Activated B cell treated with CpG ODN at 0.5 μM for 24 hours (primary cell): ENCODE measurements around the gene ZNF684. TPM values are rescaled to one million over a fixed set of nuclear protein-coding genes. Genes with fewer than 3 reads are reported as not detected.

ENCODE experiments used
- ATAC-seq: fragments of 200-7000 bp; cut with Tn5 transposase; one replicate; pipeline ENCODE4 v1.10.0; 2021; ENCODE audit warnings: low read depth, mild to moderate bottlenecking, moderate library complexity
- CTCF ChIA-PET: fragments of 350-600 bp; sonication (Branson Sonifier 250); formaldehyde crosslinking; loops from one replicate; lab custom pipeline; 2021; ENCODE audit warnings: antibody characterized with exemption; lab: Charles Lee
- POLR2A ChIA-PET: fragments of 350-600 bp; sonication (Branson Sonifier 250); formaldehyde crosslinking; loops from one replicate; lab custom pipeline; 2021; ENCODE audit warnings: antibody characterized with exemption; lab: Charles Lee
- DNase-seq: peaks from one replicate; pipeline ENCODE4 v3.0.0; 2022
- H3K27ac Mint-ChIP-seq: one replicate; pipeline ENCODE4 v1.8.0; 2020; ENCODE audit warnings: mixed read lengths
- H3K27me3 Mint-ChIP-seq: one replicate; pipeline ENCODE4 v1.8.0; 2021; ENCODE audit warnings: mixed read lengths
- H3K36me3 Mint-ChIP-seq: one replicate; pipeline ENCODE4 v1.8.0; 2021; ENCODE audit warnings: low read depth, mixed read lengths
- H3K4me1 Mint-ChIP-seq: one replicate; pipeline ENCODE4 v1.8.0; 2021; ENCODE audit warnings: mixed read lengths
- H3K4me3 Mint-ChIP-seq: one replicate; pipeline ENCODE4 v1.8.0; 2020; ENCODE audit warnings: mild to moderate bottlenecking, mixed read lengths
- H3K9me3 Mint-ChIP-seq: one replicate; pipeline ENCODE4 v1.8.0; 2020; ENCODE audit warnings: mixed read lengths
- CTCF ChIP-seq: fragments of 200-600 bp; IDR thresholded peaks from one replicate; pipeline ENCODE4 v1.8.0; 2022; ENCODE audit warnings: antibody characterized with exemption, mild to moderate bottlenecking
- intact Hi-C: fragments of 100-400 bp; cut with micrococcal nuclease; formaldehyde crosslinking; loops from one replicate; pipeline ENCODE4 v1.15.1; 2024
- total RNA-seq: library from RNA; stranded (reverse); gene quantifications from 2 replicates; pipeline ENCODE4 v1.2.3, GENCODE V29; 2022

The ZNF684 gene
- total RNA-seq, 1 donor from 2014 or later, result 5.4 TPM

DNA sequence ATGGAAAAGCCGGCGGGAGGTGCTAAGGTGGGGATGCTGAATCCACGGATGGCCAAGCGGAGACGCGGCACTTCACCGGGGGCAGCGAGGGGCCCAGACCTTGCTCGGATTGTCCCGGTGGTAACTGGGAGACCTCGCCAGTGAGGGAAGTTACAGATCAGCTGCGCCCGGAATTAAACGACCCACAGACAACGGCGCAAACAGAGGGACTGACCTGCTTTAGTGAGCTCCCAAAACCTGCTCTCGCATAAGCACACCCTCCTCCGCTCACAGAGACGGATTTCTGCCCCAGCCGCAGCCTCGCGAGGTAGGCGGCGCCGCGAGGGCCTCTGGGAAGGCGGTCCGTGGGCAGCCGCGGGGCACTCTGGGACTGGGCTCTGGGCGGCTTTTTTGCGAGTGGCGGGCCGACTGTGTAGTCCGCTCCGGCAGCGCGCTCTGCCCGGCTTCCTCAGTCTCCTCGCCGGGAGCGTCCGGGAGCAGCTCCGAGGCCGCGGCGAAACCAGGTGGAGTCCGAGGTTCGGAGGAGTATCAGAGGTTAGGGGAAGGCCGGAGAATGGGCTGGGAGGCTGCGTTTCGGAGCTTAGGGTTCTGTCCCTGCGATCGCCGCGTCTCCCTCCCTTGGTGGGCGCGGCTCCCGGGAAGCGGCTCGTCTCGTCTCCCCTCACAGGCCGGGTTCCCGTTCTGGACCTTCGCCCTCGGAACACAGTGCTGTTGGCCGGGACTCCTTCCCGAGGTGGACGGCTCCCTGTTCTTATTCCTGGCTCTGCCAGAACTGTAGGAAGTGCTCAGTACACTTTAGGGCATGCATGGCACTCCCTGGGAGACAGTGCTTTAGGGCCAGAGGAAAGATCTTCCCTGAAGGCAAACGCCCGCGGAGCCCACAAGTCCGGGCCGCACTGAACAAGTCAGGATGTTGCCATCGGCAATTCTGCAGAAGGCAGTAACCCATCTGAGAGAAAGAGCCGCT lies 22.8 kb upstream of the ZNF684 start, which contains the start of gene EXO5:
Gene EXO5, plus strand, starts transcription at position 393 of the 967 bp plus-strand sequence. CDS start 5,778 bp downstream, outside the sequence.
- peaks cover 18% of the 10 kb centered on the region for H3K4me1 Mint-ChIP-seq
- intact Hi-C loops, result loop anchor here (1.0 kb wide), 4 partner anchors 23 to 193 kb away; partner anchors contain the start of genes ZFP69, ZFP69B and ZNF684
- no peak for TF ChIP-seq CTCF
- DNase-seq (peak; percentile 78), ATAC-seq (peak; percentile 98)
- H3K4me3 Mint-ChIP-seq, result peak within 1 kb of the TSS; percentile 94
- H3K36me3 Mint-ChIP-seq, result peaks cover 27% of the 10 kb centered on the region
- ChIA-PET CTCF (interaction anchor here (2.8 kb wide), 1 partner anchor 24 kb away, joined by 11 read pairs; the partner anchor contains the start of gene ZNF684), POLR2A (interaction anchor here (0.5 to 2.4 kb wide), 13 partner anchors 8 to 1920 kb away, joined by 3 to 15 read pairs (median 5); partner anchors contain the start of genes SMAP2, ZFP69, ZFP69B and ZNF684)
- H3K27me3 Mint-ChIP-seq, result no peaks in the 10 kb centered on the region
- peak within 1 kb of the TSS; percentile 81 for H3K27ac Mint-ChIP-seq
- H3K9me3 Mint-ChIP-seq, result peaks cover 9% of the 10 kb centered on the region

DNA sequence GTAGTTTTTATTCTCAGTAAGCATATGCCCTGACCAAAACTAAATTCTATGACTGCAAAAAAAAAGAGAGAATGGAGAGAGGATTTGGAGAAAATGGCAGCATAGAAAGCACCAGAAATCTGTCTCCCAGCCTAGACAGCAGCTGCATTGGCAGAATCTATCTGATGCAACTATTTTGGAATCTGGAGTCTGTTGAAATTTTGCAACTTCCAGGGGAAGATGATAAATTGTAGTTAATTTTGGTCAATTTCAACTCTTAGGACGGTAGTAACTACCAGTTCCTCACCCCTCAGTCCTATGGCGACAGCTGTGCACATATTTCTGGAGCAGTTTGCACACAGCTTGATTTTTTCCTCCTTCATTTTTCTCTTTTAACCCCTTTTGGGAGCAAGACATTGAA lies 11.9 kb upstream of the ZNF684 start:
- Mint-ChIP-seq H3K9me3 (peaks cover 14% of the 10 kb centered on the region), H3K27me3 (peaks cover 3% of the 10 kb centered on the region), H3K4me1 (no peaks in the 10 kb centered on the region), H3K36me3 (peaks cover 17% of the 10 kb centered on the region), H3K27ac (no peak overlapping the region), H3K4me3 (no peak overlapping the region)
- CTCF ChIA-PET, result no interaction called here
- no peak for DNase-seq
- ATAC-seq, result no peak
- POLR2A ChIA-PET, result interaction anchor here (0.5 to 1.1 kb wide), 2 partner anchors 11 kb away, joined by 3 read pairs; partner anchors contain the start of gene EXO5
- TF ChIP-seq CTCF, result no peak
- intact Hi-C loops, result no loop called here

DNA sequence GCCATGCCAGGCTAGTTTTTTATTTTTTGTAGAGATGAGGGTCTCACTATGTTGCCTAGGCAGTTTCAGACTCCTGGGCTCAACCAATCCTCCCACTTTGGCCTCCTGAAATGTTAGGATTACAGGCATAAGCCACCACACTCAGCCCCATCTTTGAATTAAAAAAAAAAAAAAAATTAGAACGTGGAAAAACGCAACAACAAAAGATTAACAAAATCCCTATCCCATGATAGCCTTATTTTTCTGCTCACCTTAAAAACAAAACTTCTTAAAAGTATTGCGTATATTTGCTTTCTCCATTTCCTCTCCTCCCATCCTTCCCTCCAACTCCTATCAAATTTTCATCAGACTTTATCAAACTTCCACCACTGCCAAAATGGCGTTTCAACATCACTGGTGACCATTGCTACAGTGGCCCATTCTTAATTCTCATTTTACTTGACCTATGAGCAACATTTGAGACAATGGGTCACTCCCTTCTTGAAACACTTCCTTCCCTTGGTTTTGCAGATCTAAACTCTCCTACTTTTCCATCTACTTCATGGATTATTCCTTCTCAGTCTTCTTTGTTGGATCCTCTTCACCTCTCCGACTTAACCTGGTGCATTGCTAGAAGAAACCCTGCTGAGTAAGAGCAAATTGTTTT lies 579 bp upstream of the ZNF684 start:
- Mint-ChIP-seq H3K4me3 (peak overlapping the region; percentile 97), H3K27me3 (peaks cover 2% of the 10 kb centered on the region), H3K9me3 (peaks cover 2% of the 10 kb centered on the region), H3K27ac (peak overlapping the region; percentile 92), H3K4me1 (peaks cover 29% of the 10 kb centered on the region), H3K36me3 (peaks cover 18% of the 10 kb centered on the region)
- ChIA-PET POLR2A (interaction anchor here (0.6 to 2.4 kb wide), 11 partner anchors 12 to 449 kb away, joined by 3 to 17 read pairs (median 4); partner anchors contain the start of genes CTPS1, EXO5, NFYC and SMAP2), CTCF (interaction anchor here (1.0 to 1.2 kb wide), 2 partner anchors 10 to 422 kb away, joined by 3 read pairs; no protein-coding TSS in a partner anchor)
- ATAC-seq (no peak), DNase-seq (no peak)
- TF ChIP-seq CTCF, result no peak
- intact Hi-C loops, result loop anchor here (1.0 to 5.0 kb wide), 6 partner anchors 23 to 273 kb away; partner anchors contain the start of genes EXO5, NFYC, RIMS3 and ZFP69

- Mint-ChIP-seq H3K27ac (peak overlapping the region; percentile 92), H3K4me1 (peaks cover 29% of the 10 kb centered on the region), H3K9me3 (peaks cover 2% of the 10 kb centered on the region), H3K36me3 (peaks cover 19% of the 10 kb centered on the region), H3K27me3 (peaks cover 2% of the 10 kb centered on the region), H3K4me3 (peak overlapping the region; percentile 97)
- no peak for ATAC-seq
- intact Hi-C loops, result loop anchor here (2.0 to 5.0 kb wide), 2 partner anchors 160 to 319 kb away; partner anchors contain the start of gene NFYC
- no peak for DNase-seq
- TF ChIP-seq CTCF, result no peak
- CTCF ChIA-PET, result interaction anchor here (0.7 to 2.4 kb wide), 9 partner anchors 24 to 794 kb away, joined by 3 to 11 read pairs (median 4); partner anchors contain the start of genes EXO5, NFYC and ZFP69B
- POLR2A ChIA-PET, result interaction anchor here (0.6 to 2.4 kb wide), 10 partner anchors 15 to 793 kb away, joined by 3 to 17 read pairs (median 4); partner anchors contain the start of genes CTPS1, EXO5, NFYC and PPIE
These were observed 589 bp downstream of the ZNF684 start for GRCh38 chr1:40532062-40532389.
